IPS-NIHi11 (cell line): ENCODE results near the gene RTP4.
"Not testable (repeated sequence)": the region's sequence is repeated elsewhere in the genome, so short reads cannot be mapped to it uniquely, and the experiment has no call there.

Experiments
- DNase-seq: peaks from one replicate; pipeline ENCODE4 v3.0.0; 2012; ENCODE audit warnings: mixed read lengths, low spot score

RTP4 gene

DNA sequence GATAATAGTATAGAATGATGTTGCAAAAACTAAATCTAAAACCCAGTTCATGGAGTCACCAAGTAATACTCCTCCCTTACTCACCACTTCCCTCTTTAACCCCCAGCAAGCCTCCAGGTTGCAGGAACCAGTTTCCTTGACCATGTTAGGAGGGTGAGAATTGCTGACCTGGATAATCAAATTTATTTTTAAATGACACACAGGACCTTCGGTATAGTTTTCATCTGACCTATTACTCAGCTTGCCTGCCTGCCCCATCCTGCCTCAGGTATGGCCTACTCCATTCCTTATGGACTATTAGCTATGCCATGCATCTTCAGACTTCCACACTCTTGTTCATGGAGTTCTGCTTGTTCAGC, 883 bp downstream of the RTP4 start:
- no peak for DNase-seq

GRCh38 chr3:187370051-187370450, 1.9 kb downstream of the RTP4 start:
- no peak for DNase-seq

DNA sequence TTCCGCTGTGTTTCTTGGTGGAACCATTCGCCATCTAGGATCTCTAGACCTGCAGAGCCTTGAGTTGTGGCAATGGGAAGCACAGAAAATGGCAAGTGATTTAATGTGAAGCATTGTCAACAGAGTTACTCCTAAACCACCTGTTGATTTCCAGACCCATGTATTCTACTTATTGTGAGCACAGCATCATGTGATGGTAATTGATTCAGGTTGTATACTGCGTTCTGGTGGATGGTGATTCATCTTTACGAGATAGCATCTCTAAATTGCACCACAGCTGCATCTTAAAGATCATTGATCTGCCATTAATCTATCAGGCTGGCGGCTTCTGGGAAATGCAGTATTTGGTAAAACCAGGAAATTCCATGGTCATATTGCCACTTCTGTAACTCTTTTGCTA, 7.4 kb downstream of the RTP4 start:
- no peak for DNase-seq

DNA sequence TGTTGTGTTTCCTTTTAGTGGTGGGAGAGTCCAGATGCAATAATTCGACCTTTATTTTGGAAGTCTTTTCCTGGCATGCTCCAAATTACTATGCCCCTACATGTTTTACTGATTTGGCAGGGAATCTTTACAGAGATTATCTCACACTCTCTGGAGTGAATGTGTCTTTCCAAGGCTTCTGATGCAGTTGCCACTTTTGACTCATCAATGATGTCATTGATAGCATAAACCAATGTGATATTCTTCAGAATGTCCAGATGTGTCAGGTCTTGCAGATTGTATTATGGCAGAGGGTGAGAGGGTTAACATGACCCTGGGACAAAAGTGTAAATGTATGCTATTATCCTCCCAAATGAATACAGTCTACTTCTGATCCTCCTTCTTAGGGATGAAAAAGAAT, 9.7 kb downstream of the RTP4 start:
- no peak for DNase-seq

DNA sequence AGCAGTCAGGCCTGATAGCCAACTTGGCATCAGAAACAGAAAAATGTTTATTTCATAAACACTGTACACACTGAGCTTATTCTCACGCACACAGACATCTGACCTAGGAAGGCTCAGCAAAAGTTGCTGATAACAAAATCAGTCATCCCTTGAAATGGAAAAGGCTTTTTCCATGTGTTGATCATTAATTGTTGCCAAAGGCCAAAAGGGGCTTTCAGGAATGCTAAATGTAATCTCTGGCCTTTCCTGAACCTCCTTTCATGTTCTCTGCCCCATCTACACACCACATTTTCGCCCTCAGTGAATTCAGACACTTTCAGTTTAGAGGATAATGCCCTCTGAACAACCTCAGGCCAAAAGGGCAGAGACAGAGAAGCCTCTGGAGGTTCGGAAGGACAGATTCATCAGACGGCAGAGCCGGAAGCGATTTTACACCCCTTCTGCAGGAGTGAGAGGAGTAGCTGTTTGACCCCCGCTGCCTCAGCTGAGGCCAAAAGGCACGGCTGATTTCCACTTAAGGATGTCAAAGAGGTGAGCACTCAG, 14.5 kb downstream of the RTP4 start:
- no peak for DNase-seq

DNA sequence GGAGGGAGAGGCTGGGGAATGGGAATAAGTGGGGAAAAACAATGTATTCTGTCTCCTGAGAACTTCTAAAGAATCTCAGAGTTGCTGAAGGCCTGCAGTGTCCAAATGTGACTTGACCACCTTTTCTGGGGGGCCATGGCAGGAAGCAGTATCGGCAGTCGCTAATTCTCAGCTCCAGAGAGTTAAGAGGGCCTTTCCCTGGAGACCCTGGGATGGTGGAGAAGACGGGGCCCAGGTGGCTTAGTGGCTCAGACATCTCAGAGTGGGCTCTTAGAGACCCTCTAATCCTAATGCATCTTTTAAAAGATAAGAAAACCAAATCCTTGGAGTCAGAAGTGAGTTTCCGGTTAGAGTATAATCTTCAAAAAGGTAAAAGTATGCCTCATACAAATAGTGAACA, 15.1 kb downstream of the RTP4 start:
- DNase-seq, result no peak

GRCh38 chr3:187385296-187385695, 17.1 kb downstream of the RTP4 start:
- no peak for DNase-seq

- no peak for DNase-seq
Measured at GRCh38 chr3:187396661-187397060, 28.5 kb downstream of the RTP4 start.

DNA sequence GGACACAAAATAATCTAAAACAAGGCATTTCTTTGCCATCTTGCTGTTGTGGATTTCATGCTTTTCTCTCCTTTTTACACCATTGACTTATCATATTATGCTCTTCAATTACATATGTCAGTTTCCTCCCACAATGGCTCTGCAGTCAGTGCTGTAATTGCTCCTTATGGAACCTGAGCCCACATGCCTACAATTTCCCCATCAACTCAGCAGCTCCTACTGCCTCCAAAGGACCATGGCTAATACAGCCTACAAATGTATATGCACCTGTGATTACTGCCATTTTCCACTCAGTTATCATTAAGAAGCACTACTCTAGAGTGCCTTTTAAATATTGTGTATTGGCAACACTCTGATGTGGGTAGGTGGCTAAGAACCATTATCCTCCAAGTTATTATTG, 30.8 kb downstream of the RTP4 start:
- DNase-seq, result no peak

DNA sequence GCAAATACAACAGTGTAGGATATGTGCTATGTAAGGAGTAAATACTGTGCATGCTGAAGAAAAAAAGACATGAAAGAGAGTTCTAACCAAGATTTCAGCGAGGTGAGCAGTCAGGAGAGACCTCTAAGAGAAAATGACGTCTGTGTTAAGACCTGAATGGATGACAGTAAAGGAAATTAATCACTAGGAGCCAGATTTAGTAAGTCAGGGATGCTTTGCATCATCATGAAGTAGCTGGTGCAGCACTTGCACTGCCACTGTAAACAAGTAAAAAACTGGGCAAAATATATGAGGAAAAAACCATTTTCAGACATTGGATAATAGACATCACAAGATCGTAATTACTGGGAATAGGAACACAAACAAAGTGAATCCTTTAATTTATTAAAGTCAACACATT, 32.6 kb downstream of the RTP4 start:
- no peak for DNase-seq

DNA sequence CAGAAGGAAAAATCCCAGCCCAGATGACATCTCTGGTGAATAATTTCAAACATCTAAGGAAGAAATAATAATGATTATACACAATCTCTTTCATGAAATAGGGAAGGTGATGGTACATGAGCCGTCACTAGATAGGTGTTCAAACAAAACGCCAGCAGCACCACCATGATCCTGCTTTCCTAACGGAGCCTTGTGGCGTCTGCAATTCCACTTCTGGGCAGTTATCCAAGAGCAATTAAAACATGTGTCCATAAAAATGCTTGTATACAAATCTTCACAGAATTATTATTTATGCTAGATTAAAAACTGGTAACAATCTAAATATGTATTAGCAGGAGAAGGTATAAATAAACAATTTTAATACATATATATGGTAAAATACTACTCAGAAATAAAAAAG, 33.7 kb downstream of the RTP4 start:
- DNase-seq, result no peak

DNA sequence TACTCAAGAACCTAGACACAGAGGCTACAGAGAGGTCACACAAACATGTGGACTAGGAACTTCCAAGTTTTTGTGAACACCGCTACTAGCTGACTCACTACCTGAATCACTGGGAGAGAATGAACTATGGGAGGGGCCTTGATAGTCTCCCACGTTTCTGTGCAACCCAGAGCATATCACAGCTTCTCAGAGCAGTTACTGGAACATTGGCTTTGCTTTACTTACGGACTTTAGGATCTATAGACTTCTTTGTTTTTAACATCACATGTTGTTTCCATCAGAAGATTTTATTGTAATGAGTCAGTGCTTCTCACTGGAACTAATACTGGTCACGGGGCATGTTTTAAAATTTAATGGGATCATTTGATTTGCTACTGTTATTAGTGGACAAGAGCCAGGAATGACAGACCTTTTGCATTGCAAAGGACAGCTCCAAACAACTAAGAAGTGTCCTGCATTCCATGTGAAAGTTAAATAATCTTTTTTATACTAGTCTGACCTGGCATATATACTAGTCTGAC, 35.6 kb downstream of the RTP4 start:
- no peak for DNase-seq

- no peak for DNase-seq
Measured at GRCh38 chr3:187406927-187407326, 38.7 kb downstream of the RTP4 start.

DNA sequence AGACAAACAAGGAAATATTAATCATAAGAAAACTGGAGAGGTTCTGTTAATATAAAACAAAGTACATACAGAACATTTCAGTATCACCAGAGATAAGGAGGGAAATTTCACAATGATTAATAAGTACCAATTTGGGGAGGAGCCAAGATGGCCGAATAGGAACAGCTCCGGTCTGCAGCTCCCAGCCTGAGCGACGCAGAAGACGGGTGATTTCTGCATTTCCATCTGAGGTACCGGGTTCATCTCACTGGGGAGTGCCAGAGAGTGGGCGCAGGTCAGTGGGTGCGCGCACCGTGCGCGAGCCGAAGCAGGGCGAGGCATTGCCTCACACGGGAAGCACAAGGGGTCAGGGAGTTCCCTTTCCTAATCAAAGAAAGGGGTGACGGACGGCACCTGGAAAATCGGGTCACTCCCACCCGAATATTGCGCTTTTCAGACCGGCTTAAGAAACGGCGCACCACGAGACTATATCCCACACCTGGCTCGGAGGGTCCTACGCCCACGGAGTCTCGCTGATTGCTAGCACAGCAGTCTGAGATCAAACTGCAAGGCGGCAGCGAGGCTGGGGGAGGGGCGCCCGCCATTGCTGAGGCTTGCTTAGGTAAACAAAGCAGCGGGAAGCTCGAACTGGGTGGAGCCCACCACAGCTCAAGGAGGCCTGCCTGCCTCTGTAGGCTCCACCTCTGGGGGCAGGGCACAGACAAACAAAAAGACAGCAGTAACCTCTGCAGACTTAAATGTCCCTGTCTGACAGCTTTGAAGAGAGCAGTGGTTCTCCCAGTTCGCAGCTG, 44.0 kb downstream of the RTP4 start:
- not testable (repeated sequence) for DNase-seq
